K562 (cell line): ENCODE measurements around the gene HTR1D. TPM values are rescaled to one million over a fixed set of nuclear protein-coding genes. Genes with fewer than 3 reads are reported as not detected.

Experiments used
- CBFA2T2 ChIP-seq: fragments of 450-650 bp; conservative IDR thresholded peaks from 2 replicates; pipeline ENCODE4 v1.6.1; 2017; ENCODE audit warnings: mild to moderate bottlenecking
- DIDO1 ChIP-seq: fragments of 450-650 bp; IDR thresholded peaks from 2 replicates; pipeline ENCODE4 v1.6.1; 2016; ENCODE audit warnings: low read depth, missing biosample characterization, missing genetic modification characterization
- ELF2 ChIP-seq: fragments of 250-450 bp; sonication (Bioruptor Pico); IDR thresholded peaks from 2 replicates; pipeline ENCODE4 v1.5.0; 2021; ENCODE audit warnings: mild to moderate bottlenecking
- EP400 ChIP-seq: fragments of 450-650 bp; IDR thresholded peaks from 2 replicates; pipeline ENCODE4 v1.6.1; 2017; ENCODE audit warnings: antibody characterized with exemption, mild to moderate bottlenecking, moderate library complexity
- ERF ChIP-seq: fragments of 450-650 bp; formaldehyde crosslinking; IDR thresholded peaks from 2 replicates; pipeline ENCODE4 v1.4.0; 2020; ENCODE audit warnings: mild to moderate bottlenecking, mixed read lengths
- FOXA1 ChIP-seq: fragments of 450-650 bp; IDR thresholded peaks from 2 replicates; pipeline ENCODE4 v1.6.1; 2016; ENCODE audit warnings: mild to moderate bottlenecking, borderline replicate concordance
- HDAC3 ChIP-seq: fragments of 450-650 bp; IDR thresholded peaks from 2 replicates; pipeline ENCODE4 v1.6.1; 2018; ENCODE audit warnings: borderline replicate concordance, mild to moderate bottlenecking, moderate library complexity; ENCODE audit not compliant: partially characterized antibody
- HMG20A ChIP-seq: fragments of 450-650 bp; formaldehyde crosslinking; conservative IDR thresholded peaks from 2 replicates; pipeline ENCODE4 v1.4.0; 2020; ENCODE audit warnings: mild to moderate bottlenecking, mixed read lengths
- HOXB6 ChIP-seq: fragments of 250-450 bp; sonication (Bioruptor Pico); IDR thresholded peaks from 2 replicates; pipeline ENCODE4 v1.5.1; 2022; ENCODE audit warnings: mild to moderate bottlenecking, borderline replicate concordance
- ILK ChIP-seq: fragments of 450-650 bp; IDR thresholded peaks from 2 replicates; pipeline ENCODE4 v1.6.1; 2016; ENCODE audit warnings: missing genetic modification characterization, low read depth, mild to moderate bottlenecking, missing compliant biosample characterization, moderate library complexity, borderline replicate concordance
- MAFG ChIP-seq: fragments of 450-650 bp; conservative IDR thresholded peaks from 2 replicates; pipeline ENCODE4 v1.6.1; 2016; ENCODE audit warnings: missing genetic modification characterization, missing compliant biosample characterization
- NCOA6 ChIP-seq: fragments of 450-650 bp; IDR thresholded peaks from 2 replicates; pipeline ENCODE4 v1.6.1; 2017; ENCODE audit warnings: mild to moderate bottlenecking
- NFE2 ChIP-seq: IDR thresholded peaks from 2 replicates; pipeline ENCODE4 v1.6.1; 2014; ENCODE audit warnings: antibody characterized with exemption, low read depth
- POU5F1 ChIP-seq: fragments of 150-350 bp; IDR thresholded peaks from 2 replicates; pipeline ENCODE4 v1.6.1; 2014; ENCODE audit warnings: borderline replicate concordance, low read length, low read depth, mild to moderate bottlenecking; ENCODE audit not compliant: partially characterized antibody
- RUNX1 ChIP-seq: sonication (generic); IDR thresholded peaks from 2 replicates; pipeline ENCODE4 v1.6.1; 2016; ENCODE audit warnings: antibody characterized with exemption, low read depth
- SMAD1 ChIP-seq: fragments of 150-350 bp; IDR thresholded peaks from 2 replicates; pipeline ENCODE4 v1.6.1; 2014; ENCODE audit warnings: low read length, low read depth; ENCODE audit not compliant: partially characterized antibody
- SP1 ChIP-seq: sonication (generic); formaldehyde crosslinking; IDR thresholded peaks from 2 replicates; pipeline ENCODE4 v1.8.1; 2022; ENCODE audit warnings: mild to moderate bottlenecking, missing genetic modification reagents
- ZNF174 ChIP-seq: fragments of 250-450 bp; sonication (Bioruptor Pico); IDR thresholded peaks from 2 replicates; pipeline ENCODE4 v1.4.0; 2020; ENCODE audit warnings: mild to moderate bottlenecking
- ZNF253 ChIP-seq: fragments of 250-450 bp; sonication (Bioruptor Pico); conservative IDR thresholded peaks from 2 replicates; pipeline ENCODE4 v1.6.1; 2021; ENCODE audit warnings: mild to moderate bottlenecking
- polyA plus RNA-seq, 8 experiments: library from polyadenylated mRNA; depleted of rRNA in 4 of 8; stranded (reverse) in 5 of 8; unstranded in 3 of 8; fragments of >200 nt; fragmentation: Nextera tagmentation in 2 of 8; fragmentation: Illumina TruSeq in 1 of 8; extraction: Ambion mirVana in 2 of 8; extraction: Trizol in 1 of 8; gene quantifications; 2 replicates each; pipeline versions ENCODE4 v1.2.1 to v1.2.3, GENCODE V29; 2011 to 2014; ENCODE audit warnings: inconsistent platforms in 1 of 8, missing spikeins in 1 of 8
- total RNA-seq, 7 experiments: library from RNA; depleted of rRNA in 6 of 7; stranded (reverse); fragments of >200 nt in 6 of 7; fragmentation: Illumina TruSeq in 2 of 7; extraction: Trizol in 2 of 7; gene quantifications; 2 replicates each; pipeline versions ENCODE4 v1.2.1 to v1.2.3, GENCODE V29; 2011 to 2021; ENCODE audit warnings: low replicate concordance in 1 of 7
- TF ChIP-seq, protein P1 (sequence below): fragments of 150-350 bp; conservative IDR thresholded peaks from 2 replicates; pipeline ENCODE4 v1.6.1; 2014; ENCODE audit warnings: low read length
- TF ChIP-seq, protein P2 (sequence below): fragments of 450-650 bp; IDR thresholded peaks from 2 replicates; pipeline ENCODE4 v1.6.1; 2017; ENCODE audit warnings: antibody characterized with exemption
- TF ChIP-seq, protein P3 (sequence below): fragments of 150-350 bp; IDR thresholded peaks from 2 replicates; pipeline ENCODE4 v1.6.1; 2014; ENCODE audit warnings: low read depth, mild to moderate bottlenecking, low read length, borderline replicate concordance

HTR1D gene
- total and polyA plus RNA-seq, 9 of the 15 experiments (the other 6 are each of a cell fraction or from before 2014, with no cell fraction given), result 0.03 to 0.09 (median 0.04) TPM; not detected in 4

DNA sequence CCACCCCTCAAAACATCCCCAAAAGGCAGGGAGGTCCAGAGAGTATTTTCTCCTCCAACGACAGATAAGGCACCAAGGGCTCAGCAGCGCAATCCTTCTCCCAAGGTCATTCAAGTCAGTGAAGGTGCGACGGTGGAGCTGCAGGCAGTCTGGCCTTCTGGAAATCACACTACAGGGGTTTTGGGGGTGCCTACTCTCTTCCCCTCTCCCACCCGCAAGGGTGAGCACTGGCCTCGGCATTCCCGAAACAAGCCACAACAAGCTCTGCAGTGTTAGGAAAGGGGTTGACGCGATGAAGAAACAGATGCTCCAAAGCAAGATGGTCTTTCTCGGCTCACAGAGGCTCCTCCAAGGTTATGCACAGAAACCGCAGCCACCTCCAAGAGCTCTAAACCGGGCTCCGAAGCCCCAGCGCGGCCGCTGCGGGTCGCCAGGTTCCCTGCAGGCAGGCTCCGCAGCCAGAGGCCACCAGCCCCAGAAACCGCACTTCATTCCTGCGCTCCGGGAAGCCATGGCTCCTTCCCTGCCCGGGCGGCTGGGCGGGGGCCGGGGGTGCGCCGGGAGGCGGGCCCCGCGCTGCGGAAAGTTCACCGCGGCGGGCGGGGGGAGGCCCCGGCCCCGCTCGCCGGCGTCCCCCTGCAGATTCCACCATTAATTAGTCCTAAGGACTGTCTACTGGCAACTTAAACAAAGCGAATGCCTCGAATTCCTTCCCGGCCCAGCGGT is 49.8 kb downstream of the HTR1D start (continued):
- TF ChIP-seq, protein P1, sequence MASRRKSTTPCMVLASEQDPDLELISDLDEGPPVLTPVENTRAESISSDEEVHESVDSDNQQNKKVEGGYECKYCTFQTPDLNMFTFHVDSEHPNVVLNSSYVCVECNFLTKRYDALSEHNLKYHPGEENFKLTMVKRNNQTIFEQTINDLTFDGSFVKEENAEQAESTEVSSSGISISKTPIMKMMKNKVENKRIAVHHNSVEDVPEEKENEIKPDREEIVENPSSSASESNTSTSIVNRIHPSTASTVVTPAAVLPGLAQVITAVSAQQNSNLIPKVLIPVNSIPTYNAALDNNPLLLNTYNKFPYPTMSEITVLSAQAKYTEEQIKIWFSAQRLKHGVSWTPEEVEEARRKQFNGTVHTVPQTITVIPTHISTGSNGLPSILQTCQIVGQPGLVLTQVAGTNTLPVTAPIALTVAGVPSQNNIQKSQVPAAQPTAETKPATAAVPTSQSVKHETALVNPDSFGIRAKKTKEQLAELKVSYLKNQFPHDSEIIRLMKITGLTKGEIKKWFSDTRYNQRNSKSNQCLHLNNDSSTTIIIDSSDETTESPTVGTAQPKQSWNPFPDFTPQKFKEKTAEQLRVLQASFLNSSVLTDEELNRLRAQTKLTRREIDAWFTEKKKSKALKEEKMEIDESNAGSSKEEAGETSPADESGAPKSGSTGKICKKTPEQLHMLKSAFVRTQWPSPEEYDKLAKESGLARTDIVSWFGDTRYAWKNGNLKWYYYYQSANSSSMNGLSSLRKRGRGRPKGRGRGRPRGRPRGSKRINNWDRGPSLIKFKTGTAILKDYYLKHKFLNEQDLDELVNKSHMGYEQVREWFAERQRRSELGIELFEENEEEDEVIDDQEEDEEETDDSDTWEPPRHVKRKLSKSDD, result no peak
- no peak for TF ChIP-seq FOXA1
- no peak; the same call in 1 of the 2 replicates for TF ChIP-seq ERF (CRISPR knock-in tag)
- no peak for TF ChIP-seq ILK (tag)
- TF ChIP-seq ZNF174, result no peak
- TF ChIP-seq EP400, result no peak
- TF ChIP-seq NCOA6, result no peak
- TF ChIP-seq HDAC3, result no peak
- TF ChIP-seq POU5F1, result no peak
- TF ChIP-seq MAFG (tag), result no peak
- TF ChIP-seq, protein P2, sequence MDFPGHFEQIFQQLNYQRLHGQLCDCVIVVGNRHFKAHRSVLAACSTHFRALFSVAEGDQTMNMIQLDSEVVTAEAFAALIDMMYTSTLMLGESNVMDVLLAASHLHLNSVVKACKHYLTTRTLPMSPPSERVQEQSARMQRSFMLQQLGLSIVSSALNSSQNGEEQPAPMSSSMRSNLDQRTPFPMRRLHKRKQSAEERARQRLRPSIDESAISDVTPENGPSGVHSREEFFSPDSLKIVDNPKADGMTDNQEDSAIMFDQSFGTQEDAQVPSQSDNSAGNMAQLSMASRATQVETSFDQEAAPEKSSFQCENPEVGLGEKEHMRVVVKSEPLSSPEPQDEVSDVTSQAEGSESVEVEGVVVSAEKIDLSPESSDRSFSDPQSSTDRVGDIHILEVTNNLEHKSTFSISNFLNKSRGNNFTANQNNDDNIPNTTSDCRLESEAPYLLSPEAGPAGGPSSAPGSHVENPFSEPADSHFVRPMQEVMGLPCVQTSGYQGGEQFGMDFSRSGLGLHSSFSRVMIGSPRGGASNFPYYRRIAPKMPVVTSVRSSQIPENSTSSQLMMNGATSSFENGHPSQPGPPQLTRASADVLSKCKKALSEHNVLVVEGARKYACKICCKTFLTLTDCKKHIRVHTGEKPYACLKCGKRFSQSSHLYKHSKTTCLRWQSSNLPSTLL, result no peak
- TF ChIP-seq SMAD1, result no peak
- no peak for TF ChIP-seq NFE2
- no peak for TF ChIP-seq RUNX1
- TF ChIP-seq DIDO1 (tag), result no peak
- TF ChIP-seq HMG20A (CRISPR knock-in tag), result no peak
- peak; percentile 70 for TF ChIP-seq SP1
- no peak for TF ChIP-seq HOXB6 (CRISPR knock-in tag)
- TF ChIP-seq CBFA2T2, result no peak
- no peak for TF ChIP-seq ZNF253 (CRISPR knock-in tag)
- TF ChIP-seq, protein P3, sequence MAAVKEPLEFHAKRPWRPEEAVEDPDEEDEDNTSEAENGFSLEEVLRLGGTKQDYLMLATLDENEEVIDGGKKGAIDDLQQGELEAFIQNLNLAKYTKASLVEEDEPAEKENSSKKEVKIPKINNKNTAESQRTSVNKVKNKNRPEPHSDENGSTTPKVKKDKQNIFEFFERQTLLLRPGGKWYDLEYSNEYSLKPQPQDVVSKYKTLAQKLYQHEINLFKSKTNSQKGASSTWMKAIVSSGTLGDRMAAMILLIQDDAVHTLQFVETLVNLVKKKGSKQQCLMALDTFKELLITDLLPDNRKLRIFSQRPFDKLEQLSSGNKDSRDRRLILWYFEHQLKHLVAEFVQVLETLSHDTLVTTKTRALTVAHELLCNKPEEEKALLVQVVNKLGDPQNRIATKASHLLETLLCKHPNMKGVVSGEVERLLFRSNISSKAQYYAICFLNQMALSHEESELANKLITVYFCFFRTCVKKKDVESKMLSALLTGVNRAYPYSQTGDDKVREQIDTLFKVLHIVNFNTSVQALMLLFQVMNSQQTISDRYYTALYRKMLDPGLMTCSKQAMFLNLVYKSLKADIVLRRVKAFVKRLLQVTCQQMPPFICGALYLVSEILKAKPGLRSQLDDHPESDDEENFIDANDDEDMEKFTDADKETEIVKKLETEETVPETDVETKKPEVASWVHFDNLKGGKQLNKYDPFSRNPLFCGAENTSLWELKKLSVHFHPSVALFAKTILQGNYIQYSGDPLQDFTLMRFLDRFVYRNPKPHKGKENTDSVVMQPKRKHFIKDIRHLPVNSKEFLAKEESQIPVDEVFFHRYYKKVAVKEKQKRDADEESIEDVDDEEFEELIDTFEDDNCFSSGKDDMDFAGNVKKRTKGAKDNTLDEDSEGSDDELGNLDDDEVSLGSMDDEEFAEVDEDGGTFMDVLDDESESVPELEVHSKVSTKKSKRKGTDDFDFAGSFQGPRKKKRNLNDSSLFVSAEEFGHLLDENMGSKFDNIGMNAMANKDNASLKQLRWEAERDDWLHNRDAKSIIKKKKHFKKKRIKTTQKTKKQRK, result no peak
- TF ChIP-seq ELF2 (CRISPR knock-in tag), result no peak
